ENCODE measurements around the gene GPR45. TPM values are rescaled to one million over a fixed set of nuclear protein-coding genes. Genes with fewer than 3 reads are reported as not detected.

The GPR45 gene
- total RNA-seq, 1 donor from 2014 or later, result not detected

- no peak for TF ChIP-seq CTCF (IDR thresholded peaks at IDR 0.05)
- ATAC-seq (no peak), DNase-seq (no peak)
- H3K4me3 ChIP-seq, result no peak overlapping the region
- H3K27ac ChIP-seq, result no peak overlapping the region
- no peaks in the 10 kb centered on the region for H3K4me1 ChIP-seq
- intact Hi-C loops (cut with DNase I), result no loop called here
- H3K9me3 ChIP-seq, result no peaks in the 10 kb centered on the region
- H3K27me3 ChIP-seq (ENCODE audit: low read depth), result no peaks in the 10 kb centered on the region
- peaks cover 34% of the 10 kb centered on the region for H3K36me3 ChIP-seq
These were observed 21.1 kb downstream of the GPR45 start for GRCh38 chr2:105262651-105263091.

GRCh38 chr2:105269426-105269825, 27.9 kb downstream of the GPR45 start:
- TF ChIP-seq CTCF (IDR thresholded peaks at IDR 0.05), result no peak
- no peaks in the 10 kb centered on the region for H3K27me3 ChIP-seq (ENCODE audit: low read depth)
- H3K36me3 ChIP-seq, result peaks cover 99% of the 10 kb centered on the region
- H3K9me3 ChIP-seq, result no peaks in the 10 kb centered on the region
- ATAC-seq (no peak), DNase-seq (no peak)
- no peaks in the 10 kb centered on the region for H3K4me1 ChIP-seq
- H3K27ac ChIP-seq, result no peak overlapping the region
- intact Hi-C loops (cut with DNase I), result no loop called here
- H3K4me3 ChIP-seq, result no peak overlapping the region

GRCh38 chr2:105271393-105272045, 30.0 kb downstream of the GPR45 start:
- Histone ChIP-seq H3K4me3 (no peak overlapping the region), H3K27me3 (ENCODE audit: low read depth) (no peaks in the 10 kb centered on the region), H3K9me3 (no peaks in the 10 kb centered on the region), H3K36me3 (peaks cover 99% of the 10 kb centered on the region), H3K27ac (no peak overlapping the region), H3K4me1 (no peaks in the 10 kb centered on the region)
- DNase-seq, result no peak
- intact Hi-C loops (cut with DNase I), result no loop called here
- TF ChIP-seq CTCF (IDR thresholded peaks at IDR 0.05), result no peak
- ATAC-seq, result no peak

- no peak for TF ChIP-seq CTCF (IDR thresholded peaks at IDR 0.05)
These were observed 30.6 kb downstream of the GPR45 start for GRCh38 chr2:105272176-105272575.

GRCh38 chr2:105274046-105274445, 32.5 kb downstream of the GPR45 start:
- H3K4me3 ChIP-seq, result no peak overlapping the region
- H3K36me3 ChIP-seq, result peaks cover 97% of the 10 kb centered on the region
- H3K27me3 ChIP-seq (ENCODE audit: low read depth), result no peaks in the 10 kb centered on the region
- no peaks in the 10 kb centered on the region for H3K9me3 ChIP-seq
- DNase-seq, result no peak
- TF ChIP-seq CTCF (IDR thresholded peaks at IDR 0.05), result no peak
- H3K4me1 ChIP-seq, result no peaks in the 10 kb centered on the region
- no peak for ATAC-seq
- H3K27ac ChIP-seq, result no peak overlapping the region
- intact Hi-C loops (cut with DNase I), result no loop called here

More at GRCh38 chr2:105272176-105272575, 30.6 kb downstream of the GPR45 start:
- Histone ChIP-seq H3K27ac (no peak overlapping the region), H3K27me3 (ENCODE audit: low read depth) (no peaks in the 10 kb centered on the region), H3K9me3 (no peaks in the 10 kb centered on the region), H3K36me3 (peaks cover 99% of the 10 kb centered on the region), H3K4me1 (no peaks in the 10 kb centered on the region), H3K4me3 (no peak overlapping the region)
- ATAC-seq (no peak), DNase-seq (no peak)
- intact Hi-C loops (cut with DNase I), result no loop called here
